ENCODE results near the gene PROB1. TPM values are rescaled to one million over a fixed set of nuclear protein-coding genes. Genes with fewer than 3 reads are reported as not detected.

Gene PROB1
- total RNA-seq, 1 donor from 2014 or later: 3.6 TPM

DNA sequence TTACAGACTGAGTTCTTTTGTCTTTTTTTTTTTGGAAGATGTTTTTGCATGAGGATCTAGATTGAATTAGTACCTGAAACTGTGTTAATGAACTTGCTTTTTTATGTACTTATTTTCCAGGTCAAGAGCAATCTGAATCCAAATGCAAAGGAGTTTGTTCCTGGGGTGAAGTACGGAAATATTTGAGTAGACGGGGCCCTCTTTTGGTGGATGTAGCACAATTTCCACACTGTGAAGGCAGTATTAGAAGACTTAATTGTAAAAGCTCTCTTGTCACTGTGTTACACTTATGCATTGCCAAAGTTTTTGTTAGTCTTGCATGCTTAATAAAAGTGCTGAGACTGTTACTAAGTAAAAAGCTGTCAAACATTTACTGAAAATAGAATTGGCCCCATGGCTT, 26.3 kb downstream of the PROB1 start:
- TF ChIP-seq, protein P1, sequence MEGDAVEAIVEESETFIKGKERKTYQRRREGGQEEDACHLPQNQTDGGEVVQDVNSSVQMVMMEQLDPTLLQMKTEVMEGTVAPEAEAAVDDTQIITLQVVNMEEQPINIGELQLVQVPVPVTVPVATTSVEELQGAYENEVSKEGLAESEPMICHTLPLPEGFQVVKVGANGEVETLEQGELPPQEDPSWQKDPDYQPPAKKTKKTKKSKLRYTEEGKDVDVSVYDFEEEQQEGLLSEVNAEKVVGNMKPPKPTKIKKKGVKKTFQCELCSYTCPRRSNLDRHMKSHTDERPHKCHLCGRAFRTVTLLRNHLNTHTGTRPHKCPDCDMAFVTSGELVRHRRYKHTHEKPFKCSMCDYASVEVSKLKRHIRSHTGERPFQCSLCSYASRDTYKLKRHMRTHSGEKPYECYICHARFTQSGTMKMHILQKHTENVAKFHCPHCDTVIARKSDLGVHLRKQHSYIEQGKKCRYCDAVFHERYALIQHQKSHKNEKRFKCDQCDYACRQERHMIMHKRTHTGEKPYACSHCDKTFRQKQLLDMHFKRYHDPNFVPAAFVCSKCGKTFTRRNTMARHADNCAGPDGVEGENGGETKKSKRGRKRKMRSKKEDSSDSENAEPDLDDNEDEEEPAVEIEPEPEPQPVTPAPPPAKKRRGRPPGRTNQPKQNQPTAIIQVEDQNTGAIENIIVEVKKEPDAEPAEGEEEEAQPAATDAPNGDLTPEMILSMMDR (IDR thresholded peaks at IDR 0.05): no peak
- no peaks in the 10 kb centered on the region for H3K4me1 Mint-ChIP-seq

GRCh38 chr5:139364466-139364865, 30.4 kb downstream of the PROB1 start:
- intact Hi-C loops (cut with micrococcal nuclease): no loop called here
- no peak overlapping the region for H3K27ac Mint-ChIP-seq

More for the DNA sequence above, 26.3 kb downstream of the PROB1 start:
- CTCF ChIA-PET: interaction anchor here (1.8 kb wide), 1 partner anchor 19 kb away, joined by 4 read pairs; no protein-coding TSS in a partner anchor
- Mint-ChIP-seq H3K36me3 (ENCODE audit: low read depth) (peaks cover 69% of the 10 kb centered on the region), H3K9me3 (no peaks in the 10 kb centered on the region), H3K27ac (peak overlapping the region; percentile 41), H3K4me3 (no peak overlapping the region), H3K27me3 (no peaks in the 10 kb centered on the region)
- ATAC-seq (ENCODE audit: low read depth) (no peak), DNase-seq (no peak)
- intact Hi-C loops (cut with micrococcal nuclease): loop anchor here (2.0 kb wide), 1 partner anchor 18 kb away; no protein-coding TSS in a partner anchor
- POLR2A ChIA-PET: interaction anchor here (0.7 to 1.2 kb wide), 2 partner anchors 27 to 75 kb away, joined by 3 read pairs; partner anchors contain the start of gene MATR3

GRCh38 chr5:139363937-139364336, 31.0 kb downstream of the PROB1 start:
- Mint-ChIP-seq H3K36me3 (ENCODE audit: low read depth) (peaks cover 48% of the 10 kb centered on the region), H3K27me3 (no peaks in the 10 kb centered on the region), H3K4me3 (no peak overlapping the region), H3K27ac (no peak overlapping the region), H3K4me1 (peaks cover 2% of the 10 kb centered on the region), H3K9me3 (no peaks in the 10 kb centered on the region)
- POLR2A ChIA-PET: interaction anchor here (0.5 to 1.2 kb wide), 2 partner anchors 13 to 22 kb away, joined by 3 read pairs; no protein-coding TSS in a partner anchor
- DNase-seq (no peak), ATAC-seq (ENCODE audit: low read depth) (no peak)
- intact Hi-C loops (cut with micrococcal nuclease): no loop called here
- TF ChIP-seq, protein P1 (IDR thresholded peaks at IDR 0.05): no peak
- CTCF ChIA-PET: interaction anchor here (1.0 kb wide), 1 partner anchor 10 kb away, joined by 3 read pairs; no protein-coding TSS in a partner anchor

More at GRCh38 chr5:139364466-139364865, 30.4 kb downstream of the PROB1 start:
- ATAC-seq (ENCODE audit: low read depth) (no peak), DNase-seq (no peak)
- Mint-ChIP-seq H3K27me3 (no peaks in the 10 kb centered on the region), H3K9me3 (no peaks in the 10 kb centered on the region), H3K36me3 (ENCODE audit: low read depth) (peaks cover 51% of the 10 kb centered on the region), H3K4me3 (no peak overlapping the region), H3K4me1 (peaks cover 2% of the 10 kb centered on the region)
- TF ChIP-seq, protein P1 (IDR thresholded peaks at IDR 0.05): no peak
- CTCF ChIA-PET: interaction anchor here (1.0 kb wide), 1 partner anchor 10 kb away, joined by 3 read pairs; no protein-coding TSS in a partner anchor
- POLR2A ChIA-PET: interaction anchor here (1.2 kb wide), 1 partner anchor 22 kb away, joined by 3 read pairs; no protein-coding TSS in a partner anchor

DNA sequence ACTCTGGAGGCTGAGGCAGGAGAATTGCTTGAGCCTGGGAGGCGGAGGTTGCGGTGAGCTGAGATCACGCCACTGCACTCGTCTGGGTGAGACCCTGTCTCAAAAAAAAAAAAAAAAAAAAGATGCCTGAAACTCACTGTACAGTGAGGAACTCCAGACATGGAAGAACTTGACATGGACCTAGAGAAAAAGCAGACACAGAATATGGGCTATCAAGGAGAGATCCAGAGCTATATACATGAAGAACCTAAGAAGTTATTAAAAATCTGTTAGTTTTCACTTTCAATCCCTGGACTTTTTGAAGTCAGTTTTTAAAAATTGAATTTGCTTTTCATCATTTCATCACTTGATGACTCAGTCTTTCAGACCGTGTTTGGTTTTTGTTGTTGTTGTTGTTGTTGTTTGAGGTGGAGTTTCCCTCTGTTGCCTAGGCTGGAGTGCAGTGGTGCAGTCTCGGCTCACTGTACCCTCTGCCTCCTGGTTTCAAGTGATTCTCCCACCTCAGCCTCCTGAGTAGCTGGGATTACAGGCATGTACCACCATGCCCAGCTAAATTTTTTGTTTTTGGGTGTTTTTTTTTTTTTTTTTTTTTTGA, 33.0 kb downstream of the PROB1 start:
- ChIA-PET CTCF (no interaction called here), POLR2A (interaction anchor here (0.6 to 0.7 kb wide), 3 partner anchors 26 to 88 kb away, joined by 7 to 8 read pairs (median 7); partner anchors contain the start of gene SPATA24)
- peaks cover 10% of the 10 kb centered on the region for H3K4me1 Mint-ChIP-seq
- intact Hi-C loops (cut with micrococcal nuclease): no loop called here
- H3K27ac Mint-ChIP-seq: no peak overlapping the region
- no peaks in the 10 kb centered on the region for H3K27me3 Mint-ChIP-seq
- TF ChIP-seq, protein P1 (IDR thresholded peaks at IDR 0.05): no peak
- H3K36me3 Mint-ChIP-seq (ENCODE audit: low read depth): peaks cover 54% of the 10 kb centered on the region
- no peak for DNase-seq
- H3K4me3 Mint-ChIP-seq: no peak overlapping the region
- H3K9me3 Mint-ChIP-seq: no peaks in the 10 kb centered on the region
- no peak for ATAC-seq (ENCODE audit: low read depth)

GRCh38 chr5:139360384-139360783, 34.5 kb downstream of the PROB1 start:
- ATAC-seq (ENCODE audit: low read depth) (no peak), DNase-seq (no peak)
- H3K9me3 Mint-ChIP-seq: no peaks in the 10 kb centered on the region
- TF ChIP-seq, protein P1 (IDR thresholded peaks at IDR 0.05): no peak
- POLR2A ChIA-PET: interaction anchor here (0.6 to 0.7 kb wide), 2 partner anchors 83 to 1648 kb away, joined by 4 to 6 read pairs; no protein-coding TSS in a partner anchor
- no peak overlapping the region for H3K4me3 Mint-ChIP-seq
- peaks cover 44% of the 10 kb centered on the region for H3K36me3 Mint-ChIP-seq (ENCODE audit: low read depth)
- peaks cover 14% of the 10 kb centered on the region for H3K4me1 Mint-ChIP-seq
- intact Hi-C loops (cut with micrococcal nuclease): no loop called here
- H3K27me3 Mint-ChIP-seq: no peaks in the 10 kb centered on the region
- CTCF ChIA-PET: no interaction called here
- no peak overlapping the region for H3K27ac Mint-ChIP-seq

Data from activated B cell treated with CpG ODN at 0.5 μM for 24 hours (primary cell).